Measurements from ENCODE around the gene DDN. TPM values are rescaled to one million over a fixed set of nuclear protein-coding genes. Genes with fewer than 3 reads are reported as not detected.

Gene DDN
- total RNA-seq, 1 donor from 2014 or later: 0.05 TPM

DNA sequence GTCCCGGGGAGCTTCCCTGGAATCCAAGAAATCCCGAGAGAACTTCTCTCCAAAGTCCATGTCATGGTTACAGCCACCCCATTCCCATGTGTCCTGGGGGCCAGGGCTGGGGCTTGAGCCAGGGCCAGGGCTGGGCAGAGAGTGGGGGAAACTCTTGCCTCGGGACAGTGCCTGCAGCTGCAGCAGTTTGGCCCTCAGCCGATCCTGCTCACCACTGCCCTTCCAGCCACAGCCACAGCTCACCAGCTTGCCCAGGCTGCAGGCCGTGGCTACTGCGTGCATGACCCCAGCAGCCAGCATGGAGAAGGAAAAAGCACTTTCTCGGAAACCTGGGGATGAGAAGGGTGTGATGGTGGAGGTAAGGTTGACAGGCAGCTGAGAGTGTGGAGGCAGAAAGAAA is 31.2 kb downstream of the DDN start:
- no peak for DNase-seq (ENCODE audit: low read depth)

DNA sequence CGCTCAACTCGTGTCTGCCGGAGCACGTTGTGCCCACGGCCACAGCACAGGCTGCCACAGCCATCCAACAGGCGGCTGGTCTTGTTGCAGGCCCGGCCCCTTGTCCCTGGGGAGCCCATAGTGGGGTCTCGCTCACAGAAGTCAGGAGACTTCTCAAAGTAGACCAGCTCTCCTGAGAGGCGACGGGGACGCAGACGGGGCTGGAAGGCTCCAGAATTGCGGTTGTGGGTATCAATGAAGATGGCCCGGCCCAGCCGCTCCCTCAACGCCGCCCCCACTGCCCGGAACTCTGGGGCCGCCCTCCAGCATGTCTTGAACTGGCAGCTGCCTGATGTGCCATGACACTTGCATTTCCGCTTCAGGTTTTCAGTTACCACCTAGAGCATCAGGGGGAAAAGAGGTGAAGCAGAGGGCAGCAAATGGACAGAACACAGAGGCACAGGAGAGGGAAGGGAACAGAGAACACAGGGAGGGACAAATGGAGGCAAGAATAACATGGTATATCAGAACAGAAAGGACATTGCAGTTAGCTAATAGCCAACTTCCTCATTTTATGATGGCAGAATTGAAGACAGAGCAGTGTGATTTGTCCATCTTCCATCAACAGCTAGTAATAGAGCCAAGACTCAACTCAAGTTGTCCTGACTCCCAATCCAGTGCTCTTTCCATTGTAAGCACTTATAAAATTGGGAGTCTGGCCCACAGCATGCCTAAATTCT is 32.8 kb downstream of the DDN start:
- no peak for DNase-seq (ENCODE audit: low read depth)

DNA sequence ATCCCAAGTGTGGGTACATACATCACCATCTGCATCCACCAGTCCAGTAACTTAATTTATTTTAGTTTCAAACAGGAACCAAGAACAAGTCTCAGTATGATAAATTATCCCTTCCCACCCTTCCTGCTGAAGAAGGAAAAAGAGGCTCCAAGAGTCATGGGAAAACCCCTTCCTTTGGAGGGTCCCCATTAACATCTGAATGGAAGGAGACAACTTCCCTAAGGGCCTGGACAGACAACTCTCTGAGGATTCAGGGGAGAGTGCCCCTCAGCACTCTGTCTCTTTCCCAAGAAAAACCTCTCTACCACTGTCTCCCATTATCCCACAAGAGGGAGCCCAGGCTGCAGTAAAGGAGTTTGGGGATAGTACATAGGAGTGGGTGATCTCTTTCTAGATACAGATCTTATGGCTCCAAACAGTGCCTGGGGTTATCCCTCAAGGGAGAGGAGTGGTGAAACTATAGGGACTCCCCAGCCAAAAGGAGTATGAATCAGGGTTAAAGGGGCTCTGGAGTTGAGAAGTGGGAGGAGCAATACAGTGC is 33.8 kb downstream of the DDN start:
- no peak for DNase-seq (ENCODE audit: low read depth)

DNA sequence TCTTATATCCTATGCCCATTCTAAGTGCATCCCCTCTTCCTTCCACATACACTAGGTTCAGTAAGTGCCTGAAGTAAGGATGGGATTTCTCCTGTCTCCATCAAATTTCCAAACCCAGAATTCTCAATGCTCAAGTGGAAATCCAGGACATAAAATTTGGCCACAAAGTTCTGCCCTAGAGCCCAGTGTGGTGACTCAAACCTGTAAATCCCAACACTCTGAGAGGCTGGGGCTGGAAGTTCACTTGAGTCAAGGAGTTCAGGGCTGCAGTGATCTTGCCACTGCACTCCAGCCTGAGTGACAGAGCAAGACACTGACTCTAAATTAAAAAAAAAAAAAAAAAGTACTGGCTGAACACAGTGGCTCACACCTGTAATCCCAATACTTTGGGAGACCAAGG is 37.4 kb downstream of the DDN start:
- no peak for DNase-seq (ENCODE audit: low read depth)

DNA sequence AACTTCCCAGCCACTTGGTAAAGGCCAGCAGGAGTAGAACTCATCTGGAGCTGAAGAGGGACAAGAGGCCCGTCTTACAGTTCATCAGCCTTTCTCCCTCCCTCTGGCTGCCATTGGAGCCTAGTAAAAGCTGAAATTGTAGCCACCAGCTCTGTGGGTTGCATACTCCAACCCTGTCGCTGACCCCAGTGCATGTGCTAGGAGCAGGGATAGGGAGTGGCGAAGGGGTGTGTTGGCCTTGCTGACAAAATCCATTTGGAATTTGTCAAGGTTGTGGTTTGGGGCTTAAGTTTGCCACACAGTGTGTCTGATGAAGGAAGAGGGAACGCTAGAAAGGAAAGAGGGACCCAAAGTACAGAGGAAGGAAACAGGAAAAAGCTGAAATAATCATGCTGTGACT is 37.8 kb downstream of the DDN start:
- DNase-seq (ENCODE audit: low read depth): no peak

DNA sequence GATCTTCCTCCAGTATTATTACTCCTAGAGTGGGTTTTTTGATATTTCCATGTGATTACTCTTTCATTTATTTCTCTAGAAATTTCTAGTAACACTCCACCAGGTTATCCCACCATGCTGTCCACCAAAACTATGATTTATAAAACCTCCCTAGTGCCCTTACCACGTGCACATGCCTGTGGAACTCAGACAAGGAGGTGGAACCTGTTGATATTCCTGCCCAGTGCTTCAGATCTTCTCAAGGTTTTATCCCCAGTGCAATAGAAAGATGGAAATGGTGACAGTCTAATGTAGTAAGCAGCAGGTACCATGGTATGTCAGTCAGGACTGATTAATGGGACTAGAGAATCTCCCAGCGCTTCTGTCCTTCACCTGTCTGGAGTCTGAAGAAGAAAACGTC is 38.3 kb downstream of the DDN start:
- no peak for DNase-seq (ENCODE audit: low read depth)

DNA sequence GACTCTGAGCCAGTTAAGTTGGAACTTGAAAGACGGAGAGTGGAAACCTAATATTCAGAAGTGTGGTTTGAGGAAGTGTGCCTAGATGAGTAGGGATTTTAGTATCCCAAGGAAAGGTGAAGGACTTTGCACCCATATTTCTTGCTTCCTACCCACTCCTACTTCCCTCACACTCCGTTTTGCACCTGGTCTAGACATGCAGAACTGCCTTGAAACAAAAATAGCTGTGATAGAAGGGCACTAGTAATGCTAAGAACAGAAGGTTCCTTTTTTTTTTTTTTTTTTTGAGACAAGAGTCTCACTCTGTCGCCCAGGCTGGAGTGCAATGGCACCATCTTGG is 41.2 kb downstream of the DDN start:
- DNase-seq (ENCODE audit: low read depth): no peak

DNA sequence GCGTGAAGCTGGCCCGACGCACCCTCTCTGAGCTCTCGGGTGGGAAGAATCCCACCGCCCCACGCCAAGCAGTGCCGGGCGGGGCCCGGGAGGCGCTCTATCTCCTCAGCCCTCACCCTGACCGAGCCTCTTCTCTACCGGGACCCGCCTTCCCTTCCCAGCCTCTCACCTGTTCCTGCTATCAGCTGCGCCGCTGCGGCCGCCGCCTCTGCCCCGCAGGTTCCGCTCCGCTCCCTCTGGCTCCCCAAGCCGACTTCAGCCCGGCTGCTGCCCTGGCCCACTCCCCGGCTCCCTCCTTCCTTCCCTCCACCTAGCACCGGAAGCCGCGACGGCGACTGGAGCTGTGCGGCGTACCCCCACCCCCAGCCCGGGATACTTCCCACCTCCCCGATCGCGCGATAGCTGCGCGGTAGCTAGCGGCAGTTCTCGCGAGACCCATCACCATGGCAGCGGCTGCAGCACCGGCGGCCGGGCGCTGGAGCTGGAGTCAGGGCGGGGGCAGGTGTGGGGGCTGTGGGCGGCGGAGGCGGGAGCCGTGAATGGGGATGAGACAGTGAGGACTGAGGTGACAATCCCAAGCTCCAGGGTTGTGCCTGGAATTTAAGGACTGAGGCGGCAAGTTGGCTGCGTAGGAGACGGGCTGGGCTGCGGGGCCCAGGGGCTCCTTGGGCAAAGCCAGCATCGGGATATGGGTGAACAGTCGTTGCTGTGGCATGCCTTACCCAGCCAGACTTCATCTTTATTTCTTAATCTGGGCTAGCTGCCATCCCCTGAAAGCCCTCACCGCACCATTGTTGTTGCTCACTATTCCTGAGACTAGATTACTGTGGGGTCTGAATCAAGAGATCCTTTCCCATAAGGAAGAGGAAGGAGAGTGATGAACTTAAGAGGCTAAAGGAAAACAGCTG is 41.8 kb downstream of the DDN start, which contains the start of gene ARF3:
ARF3 (minus strand) TSS at position 347 of the 908 bp plus-strand sequence. CDS start 16,392 bp downstream, outside the sequence.
- peak; percentile 81 for DNase-seq (ENCODE audit: low read depth)

DNA sequence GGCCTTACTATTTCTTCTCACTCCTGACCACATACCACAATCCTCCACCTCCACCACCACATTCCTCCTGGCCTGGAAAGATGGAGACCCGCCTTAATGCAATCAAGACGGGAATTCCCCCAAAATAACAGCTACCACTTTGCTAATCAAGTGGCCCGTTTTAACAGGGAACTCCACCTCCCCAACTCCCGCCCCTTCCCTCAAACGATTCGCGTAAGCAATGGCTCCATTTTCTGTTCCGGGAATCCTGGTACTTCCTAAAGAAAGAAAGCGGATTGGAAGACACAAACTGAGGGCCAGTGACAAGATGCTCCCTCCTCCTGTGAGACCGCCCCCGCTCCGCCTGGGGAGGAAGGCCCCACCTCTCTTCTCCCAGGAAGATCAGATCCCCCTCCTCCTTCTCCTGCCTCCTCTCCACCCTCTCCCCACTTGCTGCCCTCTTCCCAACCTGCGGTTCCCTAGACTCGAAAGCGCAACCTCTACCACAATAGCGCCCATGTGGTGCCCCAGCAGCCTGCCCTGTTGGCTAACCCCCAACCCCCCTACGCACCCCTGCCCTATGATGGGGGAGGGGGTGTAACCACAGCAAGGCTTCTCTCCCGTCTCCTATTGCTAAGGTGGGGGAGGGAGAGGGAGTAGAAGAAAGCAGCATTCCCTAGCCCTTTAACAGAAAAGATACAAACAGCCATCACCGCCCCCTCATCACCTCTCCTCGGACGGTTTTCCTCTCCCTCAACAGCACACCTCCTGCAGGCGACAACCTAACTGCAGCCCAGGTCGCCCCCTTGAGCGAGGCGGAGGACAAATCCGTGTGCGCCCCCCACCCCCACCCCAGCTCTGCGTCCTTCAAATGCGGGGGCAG is 42.7 kb downstream of the DDN start:
- DNase-seq (ENCODE audit: low read depth): peak; percentile 98

DNA sequence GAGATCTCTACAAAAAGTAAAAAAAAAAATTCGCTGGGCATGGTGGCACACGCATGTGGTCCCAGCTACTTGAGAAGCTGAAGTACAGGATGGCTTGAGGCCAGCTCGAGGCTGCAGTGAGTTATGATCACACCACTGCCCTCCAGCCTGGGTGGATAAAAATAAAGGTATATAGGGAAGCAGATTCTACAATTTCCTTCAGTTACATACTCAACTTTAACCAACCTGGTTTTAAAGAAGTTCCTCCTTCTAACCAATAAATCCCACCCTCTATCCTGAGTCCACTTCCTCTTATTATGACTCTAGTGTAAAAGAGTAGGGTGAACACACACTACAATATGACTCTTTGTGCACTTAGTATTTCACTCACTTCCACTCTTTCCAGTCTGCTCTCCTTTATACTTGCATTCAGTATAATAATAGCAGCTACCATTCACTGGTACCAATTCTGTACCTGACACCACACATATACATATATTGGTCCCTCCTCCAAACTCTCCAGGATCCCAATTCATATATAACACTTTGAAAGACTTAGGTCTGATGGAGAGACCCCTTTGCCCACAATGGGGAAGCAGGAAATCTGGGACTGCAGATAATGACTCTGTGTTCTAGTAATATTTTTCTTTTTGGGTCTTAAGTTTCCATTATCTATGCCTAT is 44.2 kb downstream of the DDN start:
- DNase-seq (ENCODE audit: low read depth): no peak

DNA sequence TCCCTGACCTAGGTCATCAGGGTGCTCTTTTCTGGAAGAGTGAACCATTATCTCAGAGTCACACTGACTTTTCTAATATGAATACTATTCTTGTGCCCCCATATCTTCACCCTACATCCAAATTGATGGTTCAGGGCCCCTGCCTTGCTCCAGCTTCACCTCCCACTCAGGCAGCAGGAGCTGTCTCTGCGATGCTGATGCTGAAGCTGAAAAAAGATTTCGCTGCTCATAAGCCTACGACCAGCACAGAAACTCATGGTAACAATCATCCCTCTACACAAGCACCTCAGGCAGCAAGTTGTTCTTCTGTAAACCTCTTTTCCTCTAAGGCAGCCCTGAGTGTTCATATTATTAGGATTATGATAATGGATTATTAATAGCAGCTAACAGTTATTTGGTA is 45.1 kb downstream of the DDN start:
- no peak for DNase-seq (ENCODE audit: low read depth)

DNA sequence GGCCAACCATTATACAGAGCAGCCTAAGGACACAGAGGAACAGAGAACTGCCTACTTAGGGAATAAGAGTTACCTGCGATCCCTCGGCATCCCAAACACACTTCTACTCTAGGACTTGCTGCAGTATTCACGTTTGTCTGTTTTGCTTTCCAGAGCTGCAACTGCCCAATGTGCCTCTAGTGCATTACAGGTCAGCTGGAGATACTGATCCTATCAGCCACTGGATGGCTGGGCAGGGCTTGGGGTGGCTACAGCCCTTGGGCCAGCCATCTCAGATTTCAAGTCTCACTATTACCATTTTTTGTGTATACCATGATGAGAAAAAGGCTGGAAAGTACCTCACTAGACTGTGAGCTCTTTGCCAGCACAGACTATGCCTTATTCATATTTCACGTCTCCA is 46.5 kb downstream of the DDN start:
- DNase-seq (ENCODE audit: low read depth): no peak

DNA sequence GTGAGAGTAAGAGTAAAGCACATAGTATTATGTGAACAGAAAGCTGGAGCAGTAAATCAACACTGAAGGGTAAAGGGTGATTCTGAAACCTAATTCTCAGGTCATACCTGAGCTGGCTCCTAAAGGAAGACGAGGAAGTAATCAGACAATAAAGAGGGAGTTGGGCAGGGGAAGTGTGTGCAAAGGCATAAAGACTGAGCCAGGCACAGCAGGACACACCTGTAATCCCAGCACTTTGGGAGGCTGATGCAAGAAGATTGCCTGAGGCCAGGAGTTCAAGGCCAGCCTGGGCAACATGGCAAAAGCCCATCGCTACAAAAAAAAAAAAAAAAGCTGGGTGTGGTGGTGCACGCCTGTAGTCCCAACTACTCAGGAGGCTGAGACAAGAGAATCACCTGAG is 51.4 kb downstream of the DDN start:
- DNase-seq (ENCODE audit: low read depth): no peak

DNA sequence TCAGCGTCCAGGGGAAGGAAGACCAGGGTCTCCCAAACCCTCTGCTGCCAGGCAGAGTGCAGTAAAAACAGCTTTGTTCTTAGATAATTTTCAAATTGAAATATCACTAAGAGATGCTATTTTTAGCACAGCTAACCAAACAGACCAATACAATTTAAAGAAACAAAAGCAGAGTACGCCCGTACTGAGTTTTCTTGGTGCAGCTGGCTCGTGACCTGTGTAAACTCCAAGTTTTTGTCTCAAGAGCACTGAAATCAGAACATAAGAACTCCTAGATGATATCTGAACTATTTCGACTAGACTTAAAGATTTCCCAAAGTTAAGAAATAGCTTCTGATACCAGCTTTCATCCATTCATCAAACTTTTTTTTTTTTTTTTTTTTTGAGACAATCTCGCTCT is 52.2 kb downstream of the DDN start:
- no peak for DNase-seq (ENCODE audit: low read depth)

DNA sequence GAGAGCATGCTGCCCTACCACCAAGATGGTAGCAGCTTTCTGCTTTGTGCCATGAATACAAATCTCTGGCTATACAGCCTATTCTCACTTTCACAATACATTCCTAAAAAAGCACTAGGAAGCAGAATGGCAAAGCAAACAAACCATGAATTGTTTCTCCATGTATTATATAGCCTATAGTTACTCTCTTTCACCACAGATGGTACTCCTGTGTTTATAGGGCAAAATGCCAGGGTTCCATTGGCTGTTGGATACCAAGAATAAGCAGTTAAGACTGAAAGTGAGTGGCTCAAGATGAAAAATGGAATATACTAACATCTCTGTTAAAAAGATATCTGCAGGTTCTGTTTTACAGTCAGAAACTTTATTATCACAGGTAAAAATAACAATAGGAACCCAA is 53.0 kb downstream of the DDN start:
- no peak for DNase-seq (ENCODE audit: low read depth)

Other genes with a start within 250 kb of the DDN start
- gene ADCY6, start 210.3 kb downstream of the DDN start, total RNA-seq: 23.1 and 83.9 TPM in 2 replicates
- gene CACNB3, start 180.9 kb downstream of the DDN start, total RNA-seq: 20.7 and 31.1 TPM in 2 replicates
- 84.7 and 121 TPM in 2 replicates for gene DDX23, start 147.2 kb downstream of the DDN start, total RNA-seq
- gene RND1, start 133.5 kb downstream of the DDN start, total RNA-seq: 0.40 and 17.4 TPM in 2 replicates
- 6.4 and 8.0 TPM in 2 replicates for gene FKBP11, start 73.9 kb downstream of the DDN start, total RNA-seq
- gene ARF3, start 41.9 kb downstream of the DDN start, total RNA-seq: 50.7 and 95.9 TPM in 2 replicates
- gene WNT10B, start 27.6 kb downstream of the DDN start, total RNA-seq: 0.35 and 0.60 TPM in 2 replicates
- gene WNT1, start 21.1 kb downstream of the DDN start, total RNA-seq: not detected in 2 replicates
- gene PRKAG1, start 19.4 kb upstream of the DDN start, total RNA-seq: 63.0 and 86.1 TPM in 2 replicates
- gene KMT2D, start 61.4 kb upstream of the DDN start, total RNA-seq: 13.0 and 110 TPM in 2 replicates
- 0.10 and 1.7 TPM in 2 replicates for gene RHEBL1, start 70.6 kb upstream of the DDN start, total RNA-seq
- 0.05 TPM in 1 of 2 replicates, not detected in the other for gene DHH, start 95.4 kb upstream of the DDN start, total RNA-seq
- 33.3 and 34.3 TPM in 2 replicates for gene LMBR1L, start 111.5 kb upstream of the DDN start, total RNA-seq
- 420 and 2,146 TPM in 2 replicates for gene TUBA1B, start 132.0 kb upstream of the DDN start, total RNA-seq
- 691 and 1,981 TPM in 2 replicates for gene TUBA1A, start 189.7 kb upstream of the DDN start, total RNA-seq

All from renal cortical epithelial cell (primary cell).